GM21526 (cell line): ENCODE results near the gene CCDC88A.
"Not testable (repeated sequence)": the region's sequence is repeated elsewhere in the genome, so short reads cannot be mapped to it uniquely, and the experiment has no call there.

Source experiments
- ATAC-seq: cut with Tn5 transposase; IDR thresholded peaks from one replicate; pipeline ENCODE4 v1.9.1; 2021; ENCODE audit warnings: moderate library complexity; ENCODE audit not compliant: unreplicated experiment, low FRiP score

The CCDC88A gene

DNA sequence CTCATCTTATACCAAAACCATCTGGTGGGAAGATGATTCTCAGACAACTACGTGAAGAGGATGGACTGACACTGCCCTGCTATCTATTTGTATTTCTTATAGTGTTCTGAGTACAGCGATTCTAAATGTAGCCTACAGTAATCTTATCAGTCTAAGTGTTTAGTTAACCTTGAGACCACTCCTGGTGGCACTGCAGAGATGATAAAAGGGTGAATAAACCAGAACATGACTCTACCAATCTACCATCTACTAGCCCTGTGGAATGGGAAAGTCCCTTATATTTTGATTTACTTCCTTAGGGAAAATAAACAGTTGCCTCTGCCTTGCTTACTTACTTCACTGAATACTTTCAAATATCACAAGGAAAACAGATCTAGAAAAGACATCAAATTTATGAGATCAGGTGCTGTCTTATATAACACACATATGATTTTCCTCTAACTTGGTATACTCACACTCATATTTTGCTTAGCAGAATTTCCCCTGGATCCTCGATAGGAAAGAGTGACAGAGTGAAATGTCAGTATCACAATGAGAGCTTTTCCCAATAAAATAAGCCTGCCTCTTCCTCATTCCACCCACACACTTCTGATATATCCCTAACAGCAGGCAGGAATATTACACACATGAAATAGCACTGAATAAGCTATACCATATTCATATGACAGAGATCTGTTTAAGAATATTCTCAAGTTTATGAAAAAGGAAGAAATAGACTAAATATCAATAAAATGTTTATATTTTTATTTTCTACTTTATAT, 92.0 kb downstream of the CCDC88A start:
- ATAC-seq: no peak

DNA sequence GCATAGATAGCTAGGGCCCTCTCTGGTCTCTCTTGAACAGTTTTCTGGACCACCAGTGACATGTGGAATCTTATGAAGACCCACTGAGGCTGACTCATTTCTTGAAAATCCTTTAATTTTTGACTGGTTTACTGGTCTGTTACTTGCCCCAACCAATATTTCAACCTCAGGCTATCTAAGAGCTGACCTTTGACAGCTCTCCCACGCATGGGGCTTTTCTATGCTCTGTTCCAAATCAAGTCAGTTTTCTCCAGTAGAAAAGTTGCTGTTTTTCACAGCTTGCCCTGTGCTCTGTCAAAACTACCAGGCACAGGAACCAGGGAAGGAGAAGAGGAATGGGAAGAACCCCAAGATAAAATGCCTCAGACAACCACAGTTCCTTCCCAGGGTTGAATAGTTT, 104.7 kb downstream of the CCDC88A start:
- no peak for ATAC-seq

DNA sequence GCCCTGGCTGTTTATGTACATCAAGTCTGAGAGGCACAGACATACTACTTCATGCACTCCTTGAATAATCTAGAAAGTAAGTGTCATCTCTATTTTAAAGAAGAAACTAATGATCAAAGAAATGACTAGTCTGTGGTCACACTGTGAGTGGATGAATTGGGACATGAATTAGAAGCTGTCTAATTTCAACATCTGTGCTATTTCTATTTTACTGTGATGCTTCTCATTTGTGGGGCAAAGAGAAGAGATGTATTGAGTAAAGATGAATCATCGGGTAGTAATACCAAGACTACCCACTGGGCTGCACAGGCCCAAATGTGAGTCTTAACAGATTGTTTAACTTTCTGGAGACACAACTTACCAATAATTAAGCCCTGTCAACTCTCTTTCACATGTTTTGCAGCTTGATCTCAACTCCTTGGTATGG, 108.2 kb downstream of the CCDC88A start:
- peak; percentile 85 for ATAC-seq

DNA sequence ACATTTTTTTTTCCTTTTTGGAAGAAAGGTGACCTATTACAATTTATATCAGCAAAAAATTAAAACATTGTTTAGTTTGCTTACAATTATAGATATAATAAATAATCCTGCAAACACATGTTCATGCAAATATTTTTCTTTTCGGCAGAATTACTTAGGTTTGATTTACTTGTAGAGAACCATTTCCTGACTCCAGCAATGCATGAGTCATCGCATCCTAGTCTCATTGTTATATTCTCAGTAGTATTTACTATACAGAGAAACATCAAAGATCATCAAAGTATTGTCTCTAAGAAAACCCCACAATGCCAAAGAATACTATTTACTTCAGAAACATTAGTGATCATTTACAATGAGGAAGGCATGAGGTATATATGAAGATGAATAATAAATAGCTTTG, 110.2 kb downstream of the CCDC88A start:
- no peak for ATAC-seq

DNA sequence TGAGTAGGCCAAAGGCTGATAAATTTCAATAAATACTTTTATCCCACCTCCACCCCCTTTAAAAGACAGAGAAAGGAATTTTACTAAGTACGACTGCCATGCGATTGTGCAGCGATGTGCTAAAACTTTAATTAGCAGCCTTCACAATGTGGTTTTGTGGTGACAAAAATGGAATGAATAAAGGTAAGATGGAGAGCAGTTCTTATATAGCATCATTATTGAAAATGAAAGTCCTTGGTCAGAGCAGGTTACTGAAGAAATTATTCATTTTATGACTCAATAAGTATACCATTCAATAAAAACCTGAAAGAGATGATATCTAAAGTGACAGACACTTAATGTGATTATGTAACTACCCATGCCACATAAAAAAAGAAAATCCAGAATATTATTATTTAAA, 117.4 kb downstream of the CCDC88A start:
- ATAC-seq: peak; percentile 71

DNA sequence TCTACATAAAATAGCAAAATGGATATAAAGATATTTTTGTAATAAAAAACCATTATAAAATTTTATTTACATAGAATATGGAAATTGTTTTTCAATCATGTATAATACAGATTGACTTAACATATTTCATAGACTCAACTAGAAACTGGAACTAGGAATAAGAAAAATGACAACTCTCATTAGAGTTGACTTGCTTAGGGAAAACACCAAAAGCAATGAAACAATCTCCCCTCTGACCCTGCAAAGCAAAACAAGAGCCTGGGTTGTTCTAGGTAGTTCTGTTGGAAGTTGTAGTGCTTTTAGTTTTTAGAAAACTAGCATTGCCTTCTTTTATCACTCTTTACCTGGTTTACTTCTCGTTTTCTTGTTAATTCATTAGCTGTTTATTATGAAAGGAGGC, 118.4 kb downstream of the CCDC88A start:
- ATAC-seq: peak; percentile 56

DNA sequence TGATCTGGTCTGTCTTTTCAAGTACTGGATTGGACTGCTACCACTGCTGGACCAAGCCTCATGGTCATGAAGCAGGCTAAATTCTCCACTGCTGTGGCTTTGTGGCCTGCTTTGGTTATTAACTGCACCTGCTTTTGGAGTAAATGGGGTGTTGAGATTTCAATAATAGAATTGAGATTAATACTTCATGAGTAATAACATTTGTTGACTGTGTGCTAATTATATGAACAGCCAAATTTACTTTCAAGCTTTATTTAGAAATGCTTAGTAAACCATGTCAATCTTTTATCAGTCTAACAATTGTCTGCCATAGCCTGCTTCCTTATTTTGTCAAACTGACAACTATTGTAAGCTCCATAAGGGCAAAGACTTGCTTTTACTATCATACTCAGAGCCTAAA, 123.3 kb downstream of the CCDC88A start:
- no peak for ATAC-seq

DNA sequence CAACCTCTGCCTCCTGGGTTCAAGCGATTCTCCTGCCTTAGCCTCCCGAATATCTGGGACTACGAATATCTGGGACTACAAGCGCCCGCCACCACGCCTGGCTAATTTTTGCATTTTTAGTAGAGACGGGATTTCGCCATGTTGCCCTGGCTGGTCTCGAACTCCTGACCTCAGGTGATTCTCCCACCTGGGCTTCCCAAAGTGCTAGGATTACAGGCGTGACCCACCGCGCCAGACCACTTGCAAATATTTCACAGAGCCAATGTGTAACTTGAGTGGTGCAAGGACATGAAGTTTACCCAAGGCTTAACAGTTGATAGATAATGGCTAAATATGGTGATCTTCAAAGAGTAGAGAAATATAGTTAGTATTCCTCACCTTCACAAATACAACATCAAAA, 136.6 kb downstream of the CCDC88A start:
- ATAC-seq: no peak

DNA sequence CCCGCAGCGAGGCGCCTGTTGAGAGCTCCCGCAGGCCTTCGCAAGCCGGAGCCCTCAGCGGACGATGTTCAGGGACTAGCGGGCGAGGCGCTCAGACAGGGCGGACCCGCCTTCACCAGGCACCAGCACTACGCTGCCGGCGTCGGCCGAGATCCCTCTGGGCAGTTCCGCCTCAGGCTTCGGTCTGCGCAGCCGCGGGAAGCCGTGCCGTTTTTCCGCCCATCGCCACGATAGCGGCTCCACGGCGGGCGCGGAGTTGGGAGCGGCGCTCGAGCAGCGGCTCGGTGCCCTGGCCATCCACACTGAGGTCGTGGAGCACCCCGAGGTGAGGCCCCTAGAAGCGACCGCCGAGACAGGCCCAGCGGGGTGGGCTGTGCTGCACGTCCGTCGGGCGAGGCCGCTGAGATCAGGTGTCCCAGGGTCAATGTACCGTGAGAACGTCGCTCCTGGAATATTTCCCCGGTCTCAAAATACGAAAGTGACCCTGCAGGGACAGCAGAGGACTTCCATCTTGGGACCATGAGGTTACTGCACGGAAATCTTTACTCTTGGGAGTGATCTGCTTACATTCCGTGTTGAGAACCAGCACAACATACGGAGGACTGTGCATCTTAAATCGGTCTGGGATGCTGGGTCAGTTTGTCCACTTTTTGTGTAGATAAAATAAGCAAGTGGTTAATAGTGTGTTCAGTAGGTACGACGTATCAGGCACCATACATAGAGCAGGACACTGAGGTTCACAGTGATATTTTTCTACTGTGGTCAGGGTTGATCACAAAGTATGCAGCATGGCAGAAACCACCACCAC, 137.3 kb downstream of the CCDC88A start:
- ATAC-seq: peak; percentile 100

DNA sequence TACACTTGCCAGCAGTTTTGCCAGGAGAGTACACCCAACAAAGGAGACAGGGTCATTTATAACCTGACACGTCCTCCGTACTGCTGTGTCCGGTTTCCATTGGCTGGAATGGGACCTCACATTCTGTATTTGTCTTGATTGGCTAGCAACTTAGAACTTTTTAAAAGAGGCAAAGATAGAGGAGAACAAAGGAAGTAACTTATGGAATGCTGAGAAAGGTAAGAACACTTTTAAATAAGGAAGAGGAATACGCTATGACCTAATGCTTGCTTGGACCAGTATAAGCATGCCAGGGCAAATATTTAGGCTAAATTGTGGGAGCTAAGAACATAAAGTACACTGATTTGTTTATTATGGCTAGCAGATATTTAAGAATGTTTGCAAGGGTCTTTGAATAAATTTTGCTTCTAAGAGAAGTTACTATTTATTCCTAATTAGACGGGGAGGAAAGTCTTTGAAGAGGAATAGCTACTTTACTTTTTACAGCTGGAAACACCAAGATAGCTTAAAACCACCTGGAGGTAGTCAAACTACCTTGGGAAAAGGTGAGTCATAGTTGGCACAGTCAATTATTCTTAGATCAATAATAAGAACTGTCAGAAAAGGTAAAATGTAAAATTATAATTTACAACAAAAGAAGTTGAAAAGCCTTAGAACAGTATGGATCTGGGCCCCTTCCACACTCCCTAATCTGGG, 138.7 kb downstream of the CCDC88A start:
- not testable (repeated sequence) for ATAC-seq

DNA sequence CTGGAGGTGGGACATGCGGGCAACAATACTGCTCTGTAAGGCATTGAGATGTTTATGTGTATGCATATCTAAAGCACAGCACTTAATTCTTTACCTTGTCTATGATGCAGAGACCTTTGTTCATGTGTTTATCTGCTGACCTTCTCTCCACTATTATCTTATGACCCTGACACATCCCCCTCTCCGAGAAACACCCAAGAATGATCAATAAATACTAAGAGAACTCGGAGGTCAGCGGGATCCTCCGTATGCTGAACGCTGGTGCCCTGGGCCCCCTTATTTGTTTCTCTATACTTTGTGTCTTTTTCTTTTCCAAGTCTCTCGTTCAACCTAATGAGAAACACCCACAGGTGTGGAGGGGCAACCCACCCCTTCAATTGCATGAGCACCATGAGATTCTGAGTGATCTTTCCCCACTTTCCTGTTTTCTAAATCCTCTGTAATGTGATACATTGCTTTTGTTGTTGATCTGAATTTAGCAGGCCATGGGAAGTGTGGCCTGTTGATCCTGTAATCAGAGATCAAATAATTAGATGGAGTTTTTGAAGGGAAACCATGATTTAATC, 139.7 kb downstream of the CCDC88A start:
- ATAC-seq: not testable (repeated sequence)

DNA sequence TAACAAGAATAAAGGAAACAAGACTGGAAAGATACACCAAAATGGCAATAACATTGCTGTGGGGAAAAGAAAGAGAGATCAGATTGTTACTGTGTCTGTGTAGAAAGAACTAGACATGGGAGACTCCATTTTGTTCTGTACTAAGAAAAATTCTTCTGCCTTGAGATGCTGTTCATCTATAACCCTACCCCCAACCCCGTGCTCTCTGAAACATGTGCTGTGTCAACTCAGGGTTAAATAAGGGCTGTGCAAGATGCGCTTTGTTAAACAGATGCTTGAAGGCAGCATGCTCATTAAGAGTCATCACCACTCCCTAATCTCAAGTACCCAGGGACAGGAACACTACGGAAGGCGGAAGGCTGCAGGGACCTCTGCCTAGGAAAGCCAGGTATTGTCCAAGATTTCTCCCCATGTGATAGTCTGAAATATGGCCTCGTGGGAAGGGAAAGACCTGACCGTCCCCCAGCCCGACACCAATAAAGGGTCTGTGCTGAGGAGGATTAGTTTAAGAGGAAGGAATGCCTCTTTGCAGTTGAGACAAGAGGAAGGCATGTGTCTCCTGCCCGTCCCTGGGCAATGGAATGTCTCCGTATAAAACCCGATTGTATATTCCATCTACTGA, 140.3 kb downstream of the CCDC88A start:
- not testable (repeated sequence) for ATAC-seq

DNA sequence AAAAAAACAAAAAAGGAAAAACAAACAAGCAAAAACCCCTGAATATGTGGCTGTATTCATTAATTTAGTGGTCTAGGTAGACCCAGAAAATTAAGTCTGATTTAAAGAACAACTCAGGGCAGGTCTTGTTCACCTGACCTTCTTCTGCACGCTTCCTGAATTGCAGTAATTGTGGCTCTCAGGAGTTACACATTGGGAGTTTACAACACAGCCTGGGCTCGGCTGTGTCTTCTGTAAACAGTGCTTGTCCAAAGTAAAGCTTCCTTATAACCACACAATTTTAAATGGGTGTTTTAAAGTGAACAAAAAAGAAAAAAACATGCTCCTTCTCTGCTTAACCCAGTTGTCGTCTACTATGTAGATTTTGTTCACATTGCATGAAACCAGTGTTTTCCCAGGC, 142.3 kb downstream of the CCDC88A start:
- ATAC-seq: no peak

DNA sequence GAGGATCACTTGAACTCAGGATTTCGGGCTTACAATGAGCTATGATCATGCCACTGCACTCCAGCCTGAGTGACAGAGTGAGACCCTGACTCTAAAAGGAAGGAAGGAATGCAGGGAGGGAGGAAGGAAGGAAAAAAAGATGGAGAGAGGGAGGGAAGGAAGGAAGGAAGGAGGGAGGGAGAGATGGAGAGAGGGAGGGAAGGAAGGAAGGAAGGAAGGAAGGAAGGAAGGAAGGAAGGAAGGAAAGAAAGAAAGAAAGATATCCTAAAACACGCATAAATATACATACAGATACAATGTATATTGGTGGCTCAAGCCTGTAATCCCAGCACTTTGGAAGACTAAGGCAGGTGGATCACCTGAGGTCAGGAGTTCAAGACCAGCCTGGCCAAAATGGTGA, 145.3 kb downstream of the CCDC88A start:
- ATAC-seq: not testable (repeated sequence)

DNA sequence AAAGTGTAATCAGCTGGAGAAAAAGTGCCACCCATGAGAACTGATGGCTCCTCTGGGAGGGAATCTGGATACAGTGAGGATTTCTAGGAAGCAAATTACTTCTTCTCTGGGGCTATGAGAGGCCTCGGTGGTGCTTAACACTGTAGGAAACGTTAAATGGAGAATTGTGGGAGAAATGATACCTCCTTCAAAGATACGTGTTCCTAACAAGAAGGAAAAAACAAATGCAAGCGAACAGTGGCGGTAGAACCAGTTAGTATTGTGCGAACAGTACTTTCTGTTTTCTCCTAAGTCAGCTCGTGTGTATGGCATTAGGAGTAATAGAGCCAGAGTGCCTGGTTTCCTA, 150.0 kb downstream of the CCDC88A start:
- ATAC-seq: no peak

DNA sequence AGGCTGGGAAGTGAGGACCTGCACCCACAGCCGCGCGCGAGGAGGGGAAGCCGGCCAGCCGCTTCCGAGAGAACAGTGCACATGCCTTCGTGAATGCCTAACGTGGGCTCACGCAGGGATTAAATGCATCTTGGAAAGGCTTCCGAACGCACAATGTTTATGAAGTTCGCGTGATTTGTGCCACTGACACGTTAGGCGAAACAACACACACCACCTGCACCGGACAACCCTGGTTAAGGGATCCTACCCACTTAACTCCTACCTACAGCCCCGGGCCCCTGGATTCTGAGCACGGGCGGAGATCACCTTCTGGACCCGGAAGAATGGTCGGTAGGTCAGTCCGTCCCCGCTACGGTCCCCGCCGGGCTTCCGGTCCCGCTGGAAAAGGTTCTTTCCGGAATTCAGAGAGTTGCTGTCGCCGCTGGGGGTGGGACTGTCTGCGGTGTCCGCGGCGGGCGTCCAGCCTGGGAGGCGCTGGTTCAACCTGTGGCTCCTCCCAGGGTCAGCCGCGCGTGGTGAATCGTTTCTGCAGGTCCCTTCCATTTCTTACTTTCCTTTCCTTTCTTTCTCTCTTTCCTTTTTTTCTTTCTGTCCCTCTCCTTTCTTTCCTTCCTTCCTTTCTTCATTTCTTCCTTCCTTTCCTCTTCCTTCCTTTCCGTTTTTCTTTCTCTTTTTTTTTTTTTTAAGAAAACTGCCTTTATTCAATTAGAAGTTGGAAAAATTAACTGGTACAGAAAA, 150.6 kb downstream of the CCDC88A start, which contains the start of gene MTIF2:
Gene MTIF2 (minus strand): TSS at position 325 of the 738 bp plus-strand sequence. CDS start 5,373 bp downstream, outside the sequence.
- peak; percentile 95 for ATAC-seq

DNA sequence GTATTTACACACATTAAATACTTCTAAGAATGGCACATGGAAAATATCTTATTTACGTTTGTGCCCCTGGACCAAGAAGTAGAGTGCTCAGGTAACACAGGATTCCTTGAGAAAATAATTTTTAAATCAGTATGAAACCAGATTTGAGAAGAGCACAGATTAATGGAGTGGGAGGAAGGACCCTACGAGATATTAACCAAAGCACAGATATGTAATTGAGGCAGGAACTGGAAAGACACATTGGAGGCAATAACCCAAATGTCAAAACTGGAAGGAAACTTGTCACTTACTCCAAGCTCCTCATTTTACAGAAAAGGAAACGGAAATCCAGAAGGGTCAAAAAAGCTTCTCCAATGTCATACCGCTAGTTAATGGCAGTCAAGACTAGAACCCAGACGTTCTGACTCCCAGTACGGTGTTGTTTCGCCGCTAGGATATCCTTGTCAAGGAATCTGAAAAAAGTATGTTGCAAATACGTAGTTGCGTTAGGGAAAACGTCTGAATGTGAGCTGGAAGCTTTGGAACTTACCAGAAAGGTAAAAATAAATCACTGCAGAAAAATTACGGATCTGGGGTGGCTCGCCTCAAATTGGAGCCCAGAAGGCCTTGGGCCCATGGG, 151.3 kb downstream of the CCDC88A start:
- ATAC-seq: no peak

DNA sequence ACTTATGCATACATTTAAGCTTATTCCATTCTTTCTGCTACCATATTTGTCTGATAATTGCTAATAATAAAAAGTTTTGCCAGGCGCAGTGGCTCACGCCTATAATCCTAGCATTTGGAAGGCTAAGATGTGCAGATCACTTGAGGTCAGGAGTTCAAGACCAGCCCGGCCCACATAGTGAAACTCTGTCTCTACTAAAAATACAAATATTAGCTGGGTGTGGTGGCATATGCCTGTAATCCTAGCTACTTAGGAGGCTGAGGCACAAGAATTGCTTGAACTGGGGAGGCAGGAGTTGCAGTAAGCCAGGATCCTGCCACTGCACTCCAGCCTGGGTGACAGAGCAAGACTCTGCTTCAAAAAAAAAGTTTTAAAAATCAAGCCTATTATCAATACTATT, 160.1 kb downstream of the CCDC88A start:
- ATAC-seq: not testable (repeated sequence)

DNA sequence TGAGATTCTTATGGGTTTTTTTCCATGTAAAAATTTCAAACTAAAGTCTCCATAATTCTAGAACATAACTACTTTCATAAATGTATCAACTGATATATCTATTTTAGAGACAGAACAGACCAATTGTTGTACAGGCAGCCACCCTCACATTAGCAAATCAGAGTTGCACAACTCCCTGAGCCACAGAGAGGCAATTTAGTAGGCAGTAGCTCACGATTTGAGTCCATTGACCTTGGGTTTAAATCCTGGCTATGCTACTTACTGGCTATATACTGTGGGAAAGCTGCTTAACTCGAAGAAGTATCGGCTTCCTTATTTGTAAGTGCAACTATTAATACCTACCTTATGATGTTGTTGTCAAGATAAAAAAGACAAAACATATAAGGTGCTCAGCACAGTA, 166.8 kb downstream of the CCDC88A start:
- ATAC-seq: no peak
